Type B pancreatic cell (in vitro differentiated cells): ENCODE results near the gene IL36B. TPM values are rescaled to one million over a fixed set of nuclear protein-coding genes. Genes with fewer than 3 reads are reported as not detected.

ENCODE experiments used
- DNase-seq: peaks from one replicate; pipeline ENCODE4 v3.0.0; 2021; ENCODE audit warnings: mixed read lengths; ENCODE audit not compliant: unreplicated experiment; ENCODE audit errors: extremely low spot score
- H3K27ac Mint-ChIP-seq: 2 replicates; pipeline ENCODE4 v1.8.0; 2021; ENCODE audit warnings: mild to moderate bottlenecking, mixed read lengths
- H3K27me3 Mint-ChIP-seq: 2 replicates; pipeline ENCODE4 v1.8.0; 2021; ENCODE audit warnings: mixed read lengths
- H3K36me3 Mint-ChIP-seq: 2 replicates; pipeline ENCODE4 v1.8.0; 2021; ENCODE audit warnings: mixed read lengths
- H3K4me1 Mint-ChIP-seq: one replicate; pipeline ENCODE4 v1.8.0; 2021; ENCODE audit warnings: mixed read lengths; ENCODE audit not compliant: unreplicated experiment
- H3K4me3 Mint-ChIP-seq: 2 replicates; pipeline ENCODE4 v1.8.0; 2021; ENCODE audit warnings: mild to moderate bottlenecking, mixed read lengths
- H3K9me3 Mint-ChIP-seq: 2 replicates; pipeline ENCODE4 v1.8.0; 2021; ENCODE audit warnings: mixed read lengths
- CTCF ChIP-seq: fragments of 200-600 bp; sonication (generic); conservative IDR thresholded peaks from 2 replicates; pipeline ENCODE4 v1.5.0; 2021; ENCODE audit warnings: antibody characterized with exemption, mild to moderate bottlenecking
- total RNA-seq: library from RNA; stranded (reverse); gene quantifications from 2 replicates; pipeline ENCODE4 v1.2.1, GENCODE V29; 2021; ENCODE audit warnings: low replicate concordance

Gene IL36B
- total RNA-seq, 1 donor from 2014 or later = not detected

GRCh38 chr2:113093613-113093977, 40.9 kb upstream of the IL36B start:
- Mint-ChIP-seq H3K36me3 (no peaks in the 10 kb centered on the region), H3K4me1 (no peaks in the 10 kb centered on the region), H3K9me3 (no peaks in the 10 kb centered on the region), H3K27me3 (peaks cover 7% of the 10 kb centered on the region), H3K4me3 (no peak overlapping the region), H3K27ac (no peak overlapping the region)
- no peak for TF ChIP-seq CTCF
- DNase-seq = no peak

DNA sequence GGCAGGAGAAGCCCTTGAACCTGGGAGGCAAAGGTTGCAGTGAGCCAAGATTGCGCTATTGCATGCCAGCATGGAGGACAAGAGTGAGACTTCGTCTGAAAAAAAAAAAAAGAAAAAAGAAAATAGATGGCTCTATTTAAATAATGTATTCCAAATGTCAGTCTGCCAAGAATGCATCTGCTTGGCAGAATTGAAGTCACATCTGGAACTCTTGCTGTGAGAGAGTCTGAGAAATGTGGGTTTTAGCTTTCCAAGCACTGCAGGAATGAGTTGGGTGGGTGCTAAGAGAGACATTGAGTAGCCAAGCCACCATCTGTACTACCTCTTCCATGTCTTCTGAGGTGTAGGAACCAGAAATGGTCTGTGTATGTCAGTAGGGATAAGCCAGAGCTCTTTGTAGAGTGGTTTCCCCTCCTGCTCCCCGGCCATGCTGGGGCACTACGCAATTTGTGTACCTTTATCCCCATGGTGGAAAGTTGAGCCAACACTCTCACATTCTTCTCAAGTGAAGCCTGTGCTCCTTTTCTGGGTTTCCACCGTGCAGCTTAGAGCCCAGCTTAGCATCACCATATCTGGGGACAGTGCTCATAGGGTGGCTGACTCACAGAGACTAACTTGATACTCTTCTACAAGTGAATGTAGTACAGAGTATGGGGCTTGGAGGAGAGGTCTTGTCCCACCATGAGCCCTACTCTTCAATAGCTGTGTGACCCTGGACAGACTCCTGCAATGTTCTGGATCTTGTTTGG, 40.4 kb upstream of the IL36B start:
- no peak overlapping the region for H3K27ac Mint-ChIP-seq
- H3K36me3 Mint-ChIP-seq = no peaks in the 10 kb centered on the region
- H3K4me1 Mint-ChIP-seq = no peaks in the 10 kb centered on the region
- no peak for DNase-seq
- no peaks in the 10 kb centered on the region for H3K9me3 Mint-ChIP-seq
- no peak overlapping the region for H3K4me3 Mint-ChIP-seq
- H3K27me3 Mint-ChIP-seq = peaks cover 7% of the 10 kb centered on the region
- TF ChIP-seq CTCF = no peak

- Mint-ChIP-seq H3K4me3 (no peak overlapping the region), H3K9me3 (no peaks in the 10 kb centered on the region)
- no peak for TF ChIP-seq CTCF
These were observed 38.7 kb upstream of the IL36B start for GRCh38 chr2:113091231-113091896.

DNA sequence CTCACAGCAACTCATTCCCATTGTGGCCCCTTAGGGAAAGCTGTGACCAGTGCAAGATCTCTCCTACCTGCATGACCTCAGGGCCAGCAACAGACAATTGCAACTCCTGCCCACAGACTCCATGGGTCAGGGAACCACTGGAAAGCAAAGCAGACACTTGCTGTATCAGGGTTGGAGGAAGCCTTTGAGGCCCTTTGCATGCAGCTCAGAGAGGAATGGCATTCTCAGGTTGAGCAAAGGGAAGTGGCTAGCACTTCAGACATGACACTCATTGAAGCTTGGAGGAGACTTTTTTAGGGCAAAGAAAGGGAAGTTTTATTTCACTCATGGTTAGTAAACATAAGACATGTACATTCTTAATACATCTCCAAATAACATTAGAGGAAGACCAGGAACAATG, 37.2 kb upstream of the IL36B start:
- no peak for DNase-seq
- Mint-ChIP-seq H3K9me3 (no peaks in the 10 kb centered on the region), H3K4me3 (no peak overlapping the region), H3K27me3 (peaks cover 4% of the 10 kb centered on the region), H3K4me1 (no peaks in the 10 kb centered on the region), H3K36me3 (no peaks in the 10 kb centered on the region), H3K27ac (no peak overlapping the region)
- no peak for TF ChIP-seq CTCF

More at GRCh38 chr2:113091231-113091896, 38.7 kb upstream of the IL36B start:
- no peak for DNase-seq
- Mint-ChIP-seq H3K27me3 (peaks cover 7% of the 10 kb centered on the region), H3K36me3 (no peaks in the 10 kb centered on the region), H3K27ac (no peak overlapping the region), H3K4me1 (no peaks in the 10 kb centered on the region)

GRCh38 chr2:113088213-113088992, 35.7 kb upstream of the IL36B start:
- TF ChIP-seq CTCF = no peak
- no peaks in the 10 kb centered on the region for H3K4me1 Mint-ChIP-seq
- DNase-seq = no peak
- no peaks in the 10 kb centered on the region for H3K36me3 Mint-ChIP-seq
- peaks cover 9% of the 10 kb centered on the region for H3K27me3 Mint-ChIP-seq
- no peak overlapping the region for H3K27ac Mint-ChIP-seq
- H3K9me3 Mint-ChIP-seq = no peaks in the 10 kb centered on the region
- no peak overlapping the region for H3K4me3 Mint-ChIP-seq
